OCI-LY3 (cell line): Measurements from ENCODE around the gene TACC2.

Experiments used
- H2AFZ ChIP-seq: fragments of 200-600, 300-600 bp; shearing (Covaris generic); 2 replicates; pipeline ENCODE4 v1.6.0; 2014; ENCODE audit warnings: antibody characterized with exemption, low read depth, low read length
- H3K27ac ChIP-seq: fragments of 200-600, 300-600 bp; sonication (generic); 2 replicates; pipeline ENCODE4 v1.5.1; 2014; ENCODE audit warnings: mild to moderate bottlenecking, low read length, moderate library complexity, mixed read lengths
- H3K27me3 ChIP-seq: fragments of 200-600, 300-600 bp; sonication (generic); 2 replicates; pipeline ENCODE4 v1.6.1; 2014; ENCODE audit warnings: low read depth, low read length, mixed read lengths
- H3K36me3 ChIP-seq: fragments of 200-600, 300-600 bp; sonication (generic); replicated peaks from 2 replicates; pipeline ENCODE3; 2014; ENCODE audit warnings: low read depth, low read length, mixed read lengths
- H3K4me1 ChIP-seq: fragments of 300-600, 200-600 bp; sonication (generic); 2 replicates; pipeline ENCODE4 v1.6.1; 2014; ENCODE audit warnings: low read length, mixed read lengths
- H3K4me2 ChIP-seq: fragments of 200-600, 300-600 bp; sonication (generic); 2 replicates; pipeline ENCODE4 v1.6.1; 2014; ENCODE audit warnings: low read length, mixed read lengths
- H3K4me3 ChIP-seq: fragments of 300-600, 200-600 bp; sonication (generic); 2 replicates; pipeline ENCODE4 v1.5.1; 2014; ENCODE audit warnings: antibody characterized with exemption, mild to moderate bottlenecking, low read length, moderate library complexity
- H3K79me2 ChIP-seq: fragments of 300-600, 200-600 bp; shearing (Covaris generic); 2 replicates; pipeline ENCODE4 v1.6.1; 2014; ENCODE audit warnings: mild to moderate bottlenecking, low read length, mixed read lengths
- H3K9ac ChIP-seq: fragments of 300-600, 200-600 bp; shearing (Covaris generic); 2 replicates; pipeline ENCODE4 v1.6.0; 2014; ENCODE audit warnings: mild to moderate bottlenecking, low read length, moderate library complexity
- H3K9me3 ChIP-seq: fragments of 200-600, 300-600 bp; shearing (Covaris generic); 2 replicates; pipeline ENCODE4 v1.6.1; 2014; ENCODE audit warnings: low read length, mixed read lengths; ENCODE audit not compliant: insufficient read depth
- H4K20me1 ChIP-seq: fragments of 200-600, 300-600 bp; sonication (generic); 2 replicates; pipeline ENCODE4 v1.6.1; 2016; ENCODE audit warnings: low read length, mixed read lengths; ENCODE audit not compliant: insufficient read depth
- CTCF ChIP-seq: fragments of 200-600, 300-600 bp; sonication (generic); IDR thresholded peaks from 2 replicates; pipeline ENCODE4 v1.5.1; 2014; ENCODE audit warnings: antibody characterized with exemption, low read length, low read depth
- EZH2phosphoT487 ChIP-seq: fragments of 200-600 bp; shearing (Covaris generic); IDR thresholded peaks from 2 replicates; pipeline ENCODE4 v1.6.1; 2018; ENCODE audit warnings: antibody characterized with exemption, mixed run types, low read depth

TACC2 gene

GRCh38 chr10:122293961-122294380 lies 305.0 kb downstream of the TACC2 start:
- Histone ChIP-seq H3K27me3 (peaks cover 23% of the 10 kb centered on the region), H3K9ac (peak overlapping the region; percentile 36; the same call in 1 of the 2 replicates), H3K4me2 (peak overlapping the region; percentile 56), H3K9me3 (no peaks in the 10 kb centered on the region), H3K4me3 (no peak overlapping the region), H4K20me1 (no peaks in the 10 kb centered on the region), H3K36me3 (no peaks in the 10 kb centered on the region), H2AFZ (no peak overlapping the region), H3K4me1 (peaks cover 92% of the 10 kb centered on the region), H3K27ac (peak overlapping the region; percentile 82), H3K79me2 (no peaks in the 10 kb centered on the region)
- TF ChIP-seq EZH2phosphoT487 (no peak), CTCF (no peak)

- Histone ChIP-seq H3K27me3 (peaks cover 23% of the 10 kb centered on the region; the same call in 1 of the 2 replicates), H3K27ac (peak overlapping the region; percentile 82; the same call in 1 of the 2 replicates), H3K9ac (no peak overlapping the region; the same call in 1 of the 2 replicates), H3K4me1 (peaks cover 94% of the 10 kb centered on the region), H3K79me2 (no peaks in the 10 kb centered on the region), H4K20me1 (no peaks in the 10 kb centered on the region), H2AFZ (no peak overlapping the region), H3K36me3 (no peaks in the 10 kb centered on the region), H3K4me2 (peak overlapping the region; percentile 56), H3K9me3 (no peaks in the 10 kb centered on the region), H3K4me3 (no peak overlapping the region)
- TF ChIP-seq CTCF (no peak), EZH2phosphoT487 (no peak)
Measured at GRCh38 chr10:122294511-122295450, 305.8 kb downstream of the TACC2 start.

- H3K4me3 ChIP-seq, result peak overlapping the region; percentile 14; the same call in 1 of the 2 replicates
- no peaks in the 10 kb centered on the region for H3K79me2 ChIP-seq
- peak overlapping the region; percentile 56 for H3K4me2 ChIP-seq
- H4K20me1 ChIP-seq, result no peaks in the 10 kb centered on the region
- H3K27ac ChIP-seq, result peak overlapping the region; percentile 56
- H3K9me3 ChIP-seq, result no peaks in the 10 kb centered on the region
- TF ChIP-seq EZH2phosphoT487, result no peak
- no peak for TF ChIP-seq CTCF
- no peak overlapping the region; the same call in 1 of the 2 replicates for H3K9ac ChIP-seq
- H2AFZ ChIP-seq, result no peak overlapping the region
- H3K4me1 ChIP-seq, result peaks cover 94% of the 10 kb centered on the region
- H3K36me3 ChIP-seq, result no peaks in the 10 kb centered on the region
- H3K27me3 ChIP-seq, result peaks cover 17% of the 10 kb centered on the region; the same call in 1 of the 2 replicates
Measured at GRCh38 chr10:122295451-122295809, 306.5 kb downstream of the TACC2 start.

- Histone ChIP-seq H3K36me3 (no peaks in the 10 kb centered on the region), H3K4me3 (peak overlapping the region; percentile 14; the same call in 1 of the 2 replicates), H3K27ac (peak overlapping the region; percentile 56), H3K79me2 (no peaks in the 10 kb centered on the region), H3K4me2 (peak overlapping the region; percentile 89), H3K9ac (no peak overlapping the region), H4K20me1 (no peaks in the 10 kb centered on the region), H3K27me3 (peaks cover 24% of the 10 kb centered on the region), H3K9me3 (no peaks in the 10 kb centered on the region), H3K4me1 (peaks cover 83% of the 10 kb centered on the region), H2AFZ (no peak overlapping the region)
- TF ChIP-seq EZH2phosphoT487 (no peak), CTCF (no peak)
Measured at GRCh38 chr10:122296363-122297120, 307.6 kb downstream of the TACC2 start.
